A549 (cell line): Measurements from ENCODE around the gene DPH5. TPM values are rescaled to one million over a fixed set of nuclear protein-coding genes. Genes with fewer than 3 reads are reported as not detected.

Experiments used
- ATAC-seq, 2 experiments: fragments of 200-7000 bp in 1 of 2; fragments of >200 bp in 1 of 2; cut with Nextera tagmentation in 1 of 2; cut with Tn5 transposase in 1 of 2; 3 replicates each; pipeline versions ENCODE4 v1.8.0 to v1.9.1; 2018 to 2020; ENCODE audit warnings: mild to moderate bottlenecking in 1 of 2, moderate library complexity in 1 of 2
- CTCF ChIA-PET: fragments of 300-600 bp; sonication (Branson Sonifier 250); formaldehyde crosslinking; extraction: SDS; loops from one replicate; lab custom pipeline; 2021; ENCODE audit warnings: antibody characterized with exemption, inconsistent platforms; lab: Yijun Ruan, JAX
- POLR2A ChIA-PET: fragments of 350-600 bp; formaldehyde crosslinking; extraction: SDS; loops from one replicate; lab custom pipeline; 2021; ENCODE audit warnings: antibody characterized with exemption, inconsistent platforms; lab: Yijun Ruan, JAX
- DNase-seq, 2 experiments: peaks; one replicate each; pipeline versions ENCODE4 v3.0.0 to v3.0.0-alpha.2; 2011 to 2016; ENCODE audit warnings: low read depth in 1 of 2, low spot score in 1 of 2
- FAIRE-seq: peaks from 2 replicates; lab custom pipeline; 2011; peaks lifted over from hg19 to GRCh38; lab: Jason Lieb, UNC
- H3K27ac ChIP-seq, 2 experiments: fragments of >200 bp; sonication (Bioruptor Twin); formaldehyde crosslinking; 3 replicates each; pipeline ENCODE4 v1.5.1; 2016 to 2017
- H3K4me1 ChIP-seq: fragments of >200 bp; sonication (Bioruptor Twin); formaldehyde crosslinking; 3 replicates; pipeline ENCODE4 v1.6.1; 2016
- H3K4me2 ChIP-seq: fragments of >200 bp; sonication (Bioruptor Twin); formaldehyde crosslinking; 3 replicates; pipeline ENCODE4 v1.6.1; 2016
- H3K4me3 ChIP-seq: fragments of >200 bp; sonication (Bioruptor Twin); formaldehyde crosslinking; 3 replicates; pipeline ENCODE4 v1.5.1; 2016
- H3K9me3 ChIP-seq: fragments of >200 bp; sonication (Bioruptor Twin); formaldehyde crosslinking; 3 replicates; pipeline ENCODE4 v1.6.1; 2016
- ATOH8 ChIP-seq: fragments of 250-450 bp; sonication (Bioruptor Pico); IDR thresholded peaks from 2 replicates; pipeline ENCODE4 v1.5.0; 2020; ENCODE audit warnings: low read depth, mild to moderate bottlenecking, moderate library complexity
- BHLHE40 ChIP-seq: IDR thresholded peaks from 2 replicates; pipeline ENCODE4 v1.6.1; 2012; ENCODE audit warnings: low read depth, low read length, inconsistent platforms
- CHD2 ChIP-seq: fragments of 150-350 bp; IDR thresholded peaks from 2 replicates; pipeline ENCODE4 v1.6.1; 2014; ENCODE audit warnings: low read length; ENCODE audit not compliant: partially characterized antibody
- CHD4 ChIP-seq: fragments of 200-600 bp; sonication (generic); IDR thresholded peaks from 2 replicates; pipeline ENCODE4 v1.6.1; 2016; ENCODE audit warnings: antibody characterized with exemption, mild to moderate bottlenecking, borderline replicate concordance
- EP300 ChIP-seq, 2 experiments: fragments of >200 bp; sonication (Bioruptor Twin); formaldehyde crosslinking; IDR thresholded peaks; 2 replicates in 1 of 2; 3 replicates in 1 of 2; pipeline ENCODE4 v1.6.1; 2016 to 2017
- ESRRA ChIP-seq: fragments of 150-350 bp; IDR thresholded peaks from 2 replicates; pipeline ENCODE4 v1.6.1; 2014; ENCODE audit warnings: mild to moderate bottlenecking, low read length, borderline replicate concordance
- FOSB ChIP-seq: fragments of 250-450 bp; sonication (Bioruptor Pico); IDR thresholded peaks from 2 replicates; pipeline ENCODE4 v1.5.0; 2020; ENCODE audit warnings: mild to moderate bottlenecking, moderate library complexity
- FOXS1 ChIP-seq: fragments of 250-450 bp; sonication (Bioruptor Pico); IDR thresholded peaks from 2 replicates; pipeline ENCODE4 v1.5.0; 2020; ENCODE audit warnings: mild to moderate bottlenecking, moderate library complexity
- GATA3 ChIP-seq: IDR thresholded peaks from 2 replicates; pipeline ENCODE4 v1.6.1; 2012; ENCODE audit warnings: borderline replicate concordance
- JUNB ChIP-seq: fragments of >200 bp; sonication (Bioruptor Twin); formaldehyde crosslinking; IDR thresholded peaks from 2 replicates; pipeline ENCODE4 v1.6.1; 2016
- KDM1A ChIP-seq: fragments of 200-600 bp; sonication (generic); IDR thresholded peaks from 2 replicates; pipeline ENCODE4 v1.6.1; 2016; ENCODE audit warnings: low read depth, mild to moderate bottlenecking
- NFE2L2 ChIP-seq: fragments of 150-350 bp; conservative IDR thresholded peaks from 2 replicates; pipeline ENCODE4 v1.6.1; 2014; ENCODE audit warnings: low read length
- RCOR1 ChIP-seq: fragments of 150-350 bp; IDR thresholded peaks from 2 replicates; pipeline ENCODE4 v1.6.1; 2014; ENCODE audit warnings: antibody characterized with exemption, low read length, low read depth
- RNF2 ChIP-seq: fragments of 200-600 bp; sonication (generic); IDR thresholded peaks from 2 replicates; pipeline ENCODE4 v1.6.1; 2016; ENCODE audit warnings: low read depth, mild to moderate bottlenecking, antibody characterized with exemption, moderate library complexity, borderline replicate concordance
- SMC3 ChIP-seq: fragments of >200 bp; sonication (Bioruptor Twin); formaldehyde crosslinking; IDR thresholded peaks from 3 replicates; pipeline ENCODE4 v1.6.1; 2018; ENCODE audit warnings: inconsistent platforms
- ZC3H11A ChIP-seq: fragments of 450-650 bp; IDR thresholded peaks from 2 replicates; pipeline ENCODE4 v1.6.1; 2014; ENCODE audit warnings: antibody characterized with exemption, mild to moderate bottlenecking
- ZFP36 ChIP-seq: fragments of 450-650 bp; IDR thresholded peaks from 2 replicates; pipeline ENCODE4 v1.6.1; 2014; ENCODE audit warnings: borderline replicate concordance; ENCODE audit not compliant: partially characterized antibody
- WGBS: methylation state at CpG from one replicate; pipeline ENCODE4 v1.1.6; 2017; ENCODE audit errors: missing lambda C conversion rate; 5-methylcytosine and 5-hydroxymethylcytosine counted together
- polyA plus RNA-seq, 4 experiments: library from polyadenylated mRNA; depleted of rRNA in 3 of 4; stranded (reverse); fragments of >200 nt; fragmentation: RNase III in 1 of 4; extraction: RNeasy Plus Mini Kit Qiagen cat#74134 plus additional on column Dnase treatment in 1 of 4; gene quantifications; 2 replicates in 3 of 4; 3 replicates in 1 of 4; pipeline ENCODE4 v1.2.3, GENCODE V29; 2011 to 2017
- TF ChIP-seq, protein P1 (sequence below): fragments of >200 bp; sonication (Bioruptor Twin); formaldehyde crosslinking; IDR thresholded peaks from 2 replicates; pipeline ENCODE4 v1.6.1; 2016
- TF ChIP-seq, protein P2 (sequence below): fragments of 450-650 bp; IDR thresholded peaks from 2 replicates; pipeline ENCODE4 v1.6.1; 2014; ENCODE audit warnings: antibody characterized with exemption
- TF ChIP-seq, protein P3 (sequence below): fragments of 200-600 bp; sonication (generic); IDR thresholded peaks from 2 replicates; pipeline ENCODE4 v1.6.1; 2016; ENCODE audit warnings: antibody characterized with exemption, mild to moderate bottlenecking, moderate library complexity

DPH5 gene
- polyA plus RNA-seq, 2 of the 4 experiments (the other 2 are of a cell fraction) = 40.4 to 89.7 TPM

GRCh38 chr1:100959502-100960060 is 66.0 kb downstream of the DPH5 start:
- no peak for TF ChIP-seq ZC3H11A
- TF ChIP-seq, protein P1, sequence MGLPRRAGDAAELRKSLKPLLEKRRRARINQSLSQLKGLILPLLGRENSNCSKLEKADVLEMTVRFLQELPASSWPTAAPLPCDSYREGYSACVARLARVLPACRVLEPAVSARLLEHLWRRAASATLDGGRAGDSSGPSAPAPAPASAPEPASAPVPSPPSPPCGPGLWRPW = no peak
- no peak for TF ChIP-seq SMC3
- no peak for TF ChIP-seq CHD2
- TF ChIP-seq, protein P2, sequence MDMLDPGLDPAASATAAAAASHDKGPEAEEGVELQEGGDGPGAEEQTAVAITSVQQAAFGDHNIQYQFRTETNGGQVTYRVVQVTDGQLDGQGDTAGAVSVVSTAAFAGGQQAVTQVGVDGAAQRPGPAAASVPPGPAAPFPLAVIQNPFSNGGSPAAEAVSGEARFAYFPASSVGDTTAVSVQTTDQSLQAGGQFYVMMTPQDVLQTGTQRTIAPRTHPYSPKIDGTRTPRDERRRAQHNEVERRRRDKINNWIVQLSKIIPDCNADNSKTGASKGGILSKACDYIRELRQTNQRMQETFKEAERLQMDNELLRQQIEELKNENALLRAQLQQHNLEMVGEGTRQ = no peak
- TF ChIP-seq, protein P3, sequence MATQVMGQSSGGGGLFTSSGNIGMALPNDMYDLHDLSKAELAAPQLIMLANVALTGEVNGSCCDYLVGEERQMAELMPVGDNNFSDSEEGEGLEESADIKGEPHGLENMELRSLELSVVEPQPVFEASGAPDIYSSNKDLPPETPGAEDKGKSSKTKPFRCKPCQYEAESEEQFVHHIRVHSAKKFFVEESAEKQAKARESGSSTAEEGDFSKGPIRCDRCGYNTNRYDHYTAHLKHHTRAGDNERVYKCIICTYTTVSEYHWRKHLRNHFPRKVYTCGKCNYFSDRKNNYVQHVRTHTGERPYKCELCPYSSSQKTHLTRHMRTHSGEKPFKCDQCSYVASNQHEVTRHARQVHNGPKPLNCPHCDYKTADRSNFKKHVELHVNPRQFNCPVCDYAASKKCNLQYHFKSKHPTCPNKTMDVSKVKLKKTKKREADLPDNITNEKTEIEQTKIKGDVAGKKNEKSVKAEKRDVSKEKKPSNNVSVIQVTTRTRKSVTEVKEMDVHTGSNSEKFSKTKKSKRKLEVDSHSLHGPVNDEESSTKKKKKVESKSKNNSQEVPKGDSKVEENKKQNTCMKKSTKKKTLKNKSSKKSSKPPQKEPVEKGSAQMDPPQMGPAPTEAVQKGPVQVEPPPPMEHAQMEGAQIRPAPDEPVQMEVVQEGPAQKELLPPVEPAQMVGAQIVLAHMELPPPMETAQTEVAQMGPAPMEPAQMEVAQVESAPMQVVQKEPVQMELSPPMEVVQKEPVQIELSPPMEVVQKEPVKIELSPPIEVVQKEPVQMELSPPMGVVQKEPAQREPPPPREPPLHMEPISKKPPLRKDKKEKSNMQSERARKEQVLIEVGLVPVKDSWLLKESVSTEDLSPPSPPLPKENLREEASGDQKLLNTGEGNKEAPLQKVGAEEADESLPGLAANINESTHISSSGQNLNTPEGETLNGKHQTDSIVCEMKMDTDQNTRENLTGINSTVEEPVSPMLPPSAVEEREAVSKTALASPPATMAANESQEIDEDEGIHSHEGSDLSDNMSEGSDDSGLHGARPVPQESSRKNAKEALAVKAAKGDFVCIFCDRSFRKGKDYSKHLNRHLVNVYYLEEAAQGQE = no peak
- TF ChIP-seq BHLHE40 = no peak
- TF ChIP-seq KDM1A = no peak
- TF ChIP-seq JUNB = no peak
- TF ChIP-seq CHD4 = no peak
- TF ChIP-seq RNF2 = no peak
- CTCF ChIA-PET = interaction anchor here (1.6 to 1.9 kb wide), 2 partner anchors 279 to 329 kb away, joined by 4 to 8 read pairs; no protein-coding TSS in a partner anchor
- Histone ChIP-seq H3K4me3 (no peak overlapping the region), H3K4me1 (peaks cover 8% of the 10 kb centered on the region; the same call in 2 of the 3 replicates), H3K4me2 (no peak overlapping the region), H3K9me3 (no peaks in the 10 kb centered on the region), H3K27ac (no peak overlapping the region)
- no peak for DNase-seq
- POLR2A ChIA-PET = no interaction called here
- 86% methylated on average over 5 of the region's 5 CpGs for WGBS
- ATAC-seq = no peak
- no peak for FAIRE-seq

- Histone ChIP-seq H3K4me2 (no peak overlapping the region), H3K4me1 (peaks cover 8% of the 10 kb centered on the region; the same call in 2 of the 3 replicates), H3K27ac (no peak overlapping the region), H3K4me3 (no peak overlapping the region), H3K9me3 (no peaks in the 10 kb centered on the region)
- CTCF ChIA-PET = no interaction called here
- no peak for FAIRE-seq
- TF ChIP-seq FOXS1 (CRISPR knock-in tag) (no peak), ZFP36 (no peak), ATOH8 (CRISPR knock-in tag) (no peak), RNF2 (no peak), GATA3 (no peak), ESRRA (no peak), SMC3 (no peak), EP300 (IDR thresholded peaks at IDR 0.05) (no peak), RCOR1 (no peak), NFE2L2 (no peak), FOSB (CRISPR knock-in tag) (no peak)
- POLR2A ChIA-PET = no interaction called here
- no peak for DNase-seq
- WGBS = 65% methylated on average over 1 of the region's 1 CpG
- no peak for ATAC-seq
Measured at GRCh38 chr1:100955322-100955721, 70.3 kb downstream of the DPH5 start.
